Stimulated activated CD4-positive, alpha-beta T cell treated with anti-CD3 and anti-CD28 coated beads, Interleukin-15, amount 100 ng/mL, for 24 hours (primary cell): ENCODE data around the gene GCNT2.
"Not testable (repeated sequence)": the region's sequence is repeated elsewhere in the genome, so short reads cannot be mapped to it uniquely, and the experiment has no call there.

Source experiments
- DNase-seq: peaks from one replicate; pipeline ENCODE4 v3.0.0-alpha.2; 2020

Gene GCNT2

DNA sequence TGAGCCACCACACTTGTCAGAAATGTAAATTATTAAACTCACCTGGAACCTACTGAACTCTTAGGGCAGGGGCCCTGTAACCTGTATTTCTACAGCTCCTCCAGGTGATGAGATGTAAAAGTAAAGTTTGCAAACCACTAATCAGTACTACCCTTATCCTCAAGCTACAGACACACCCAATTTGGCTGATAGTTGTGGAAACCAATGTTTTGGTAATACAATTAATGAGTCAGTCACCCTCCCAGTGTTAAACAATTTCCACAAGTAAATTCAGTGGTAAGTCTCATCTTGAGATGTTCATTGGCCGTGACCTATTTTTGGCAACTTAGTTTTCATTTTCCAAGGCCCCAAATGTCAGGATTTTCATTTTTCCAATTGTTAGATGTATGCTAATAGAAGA is 29.6 kb downstream of the GCNT2 start:
- DNase-seq, result no peak

DNA sequence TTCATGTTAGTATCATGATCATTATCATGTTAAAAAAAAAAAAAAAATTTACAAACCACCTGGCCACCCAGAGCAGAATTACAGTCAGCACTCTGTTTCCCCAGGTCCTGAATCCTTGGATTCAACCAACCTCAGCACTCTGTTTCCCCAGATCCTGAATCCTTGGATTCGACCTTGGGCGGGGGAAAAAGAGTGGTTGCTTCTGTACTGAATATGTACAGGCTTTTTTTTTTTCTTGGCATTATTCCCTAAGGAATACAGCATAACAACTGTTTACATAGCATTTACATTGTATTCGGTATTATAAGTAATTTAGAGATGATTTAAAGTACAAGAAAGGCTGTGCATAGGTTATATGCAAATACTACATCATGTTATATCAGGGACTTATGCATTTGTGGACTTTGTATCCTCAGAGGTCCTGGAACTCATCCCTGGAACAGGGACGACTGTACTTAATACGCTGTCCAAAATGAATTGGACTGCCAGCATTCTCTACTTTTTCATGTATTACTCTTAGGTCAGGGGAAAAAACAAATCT is 31.2 kb downstream of the GCNT2 start:
- DNase-seq, result no peak

DNA sequence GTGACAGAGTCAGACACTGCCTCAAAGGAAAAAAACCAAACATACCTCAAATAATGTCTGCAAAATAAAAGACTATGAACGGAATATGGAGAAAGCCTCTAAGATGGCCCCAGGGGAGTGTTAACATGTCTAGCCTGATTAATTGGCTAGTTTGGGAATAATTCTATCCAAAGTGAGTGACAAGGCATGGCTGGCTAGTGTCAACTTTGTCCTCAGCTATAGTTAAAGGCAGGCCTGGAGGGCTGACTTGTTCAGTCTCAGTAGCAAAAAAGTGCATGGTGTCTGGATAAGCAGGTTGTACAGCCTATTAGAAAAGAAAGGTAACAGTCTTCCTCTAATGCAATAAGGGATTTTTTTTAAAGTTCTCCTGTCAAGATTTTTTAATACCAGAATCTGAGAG is 32.7 kb downstream of the GCNT2 start:
- DNase-seq, result no peak

DNA sequence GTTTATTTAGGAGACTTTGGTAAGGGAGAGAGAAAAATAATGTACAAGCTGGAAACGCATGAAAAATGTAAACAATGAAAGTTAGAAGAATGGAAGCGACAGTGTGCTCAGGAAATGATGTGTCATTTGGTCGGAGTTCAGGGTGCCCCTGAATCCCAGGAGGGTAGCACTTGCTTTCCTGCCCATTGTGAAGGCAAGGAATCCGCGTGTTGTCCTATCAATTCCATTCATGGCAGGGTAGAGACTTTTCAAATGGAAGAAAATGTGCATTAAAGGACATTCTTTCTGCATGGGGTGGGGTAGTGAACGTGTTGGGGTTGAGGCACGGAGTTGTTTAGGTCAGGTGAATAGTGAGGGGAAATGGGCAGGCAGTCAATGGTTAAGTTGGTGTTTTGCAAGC is 33.7 kb downstream of the GCNT2 start:
- DNase-seq, result no peak

DNA sequence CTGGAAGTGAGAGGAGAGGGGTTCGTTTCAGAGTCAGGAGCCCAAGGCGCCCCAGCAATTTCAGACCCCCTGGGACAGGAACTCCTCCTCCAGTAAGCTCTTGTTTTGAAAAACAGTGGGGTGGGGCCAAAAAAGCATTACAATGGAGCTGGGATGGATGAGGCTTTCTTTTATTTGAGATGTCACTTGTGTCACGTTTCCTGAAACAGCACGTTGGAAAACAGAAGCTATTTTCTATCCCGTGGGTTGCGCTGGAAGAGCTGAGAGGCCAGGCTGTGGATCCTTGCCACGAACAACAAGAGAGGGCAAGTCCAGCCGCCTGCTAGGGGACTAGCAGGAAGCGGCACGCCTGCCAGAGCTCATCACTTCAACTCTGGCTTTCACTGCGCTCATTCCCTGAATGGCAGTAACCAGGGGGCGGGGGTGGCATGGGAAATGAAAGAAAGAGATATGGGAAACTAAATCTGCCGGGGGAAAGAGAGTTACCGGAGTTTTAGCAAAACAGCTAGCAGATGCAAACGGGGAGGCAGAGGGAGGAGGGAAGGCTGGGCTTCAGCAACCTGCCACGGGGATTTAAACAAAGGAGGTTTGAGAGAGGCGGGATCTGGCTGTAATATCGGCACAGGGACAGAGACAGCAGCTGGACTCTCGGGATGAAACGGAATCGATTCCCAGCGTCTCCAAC is 34.6 kb downstream of the GCNT2 start:
- no peak for DNase-seq

DNA sequence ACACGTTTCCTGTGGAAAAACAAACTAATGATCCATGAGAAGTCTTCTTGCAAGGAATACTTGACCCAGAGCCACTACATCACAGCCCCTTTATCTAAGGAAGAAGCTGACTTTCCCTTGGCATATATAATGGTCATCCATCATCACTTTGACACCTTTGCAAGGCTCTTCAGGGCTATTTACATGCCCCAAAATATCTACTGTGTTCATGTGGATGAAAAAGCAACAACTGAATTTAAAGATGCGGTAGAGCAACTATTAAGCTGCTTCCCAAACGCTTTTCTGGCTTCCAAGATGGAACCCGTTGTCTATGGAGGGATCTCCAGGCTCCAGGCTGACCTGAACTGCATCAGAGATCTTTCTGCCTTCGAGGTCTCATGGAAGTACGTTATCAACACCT is 35.4 kb downstream of the GCNT2 start:
- DNase-seq, result no peak

DNA sequence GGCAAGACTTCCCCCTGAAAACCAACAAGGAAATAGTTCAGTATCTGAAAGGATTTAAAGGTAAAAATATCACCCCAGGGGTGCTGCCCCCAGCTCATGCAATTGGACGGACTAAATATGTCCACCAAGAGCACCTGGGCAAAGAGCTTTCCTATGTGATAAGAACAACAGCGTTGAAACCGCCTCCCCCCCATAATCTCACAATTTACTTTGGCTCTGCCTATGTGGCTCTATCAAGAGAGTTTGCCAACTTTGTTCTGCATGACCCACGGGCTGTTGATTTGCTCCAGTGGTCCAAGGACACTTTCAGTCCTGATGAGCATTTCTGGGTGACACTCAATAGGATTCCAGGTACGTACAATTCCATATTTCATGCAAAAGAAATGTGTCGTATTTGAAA is 35.8 kb downstream of the GCNT2 start:
- no peak for DNase-seq

DNA sequence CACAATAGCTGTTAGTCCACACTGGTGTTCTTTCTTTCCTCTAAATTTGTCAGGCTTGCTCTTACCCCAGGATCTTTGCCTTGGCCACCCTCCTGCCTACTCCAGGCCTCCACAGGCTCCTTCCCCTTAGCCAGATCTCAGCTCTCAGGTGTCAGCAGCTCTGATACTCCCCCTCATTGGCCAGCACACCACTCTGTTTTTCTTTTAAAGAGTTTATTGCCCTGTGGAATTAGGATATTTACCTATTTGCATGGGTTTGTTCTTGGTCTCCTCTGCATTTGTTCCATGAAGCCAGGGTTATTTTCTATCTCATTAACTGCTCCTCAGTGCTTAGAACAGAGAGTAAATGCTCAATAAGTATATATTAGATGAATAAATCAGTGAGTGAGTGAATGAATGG is 36.8 kb downstream of the GCNT2 start:
- no peak for DNase-seq

DNA sequence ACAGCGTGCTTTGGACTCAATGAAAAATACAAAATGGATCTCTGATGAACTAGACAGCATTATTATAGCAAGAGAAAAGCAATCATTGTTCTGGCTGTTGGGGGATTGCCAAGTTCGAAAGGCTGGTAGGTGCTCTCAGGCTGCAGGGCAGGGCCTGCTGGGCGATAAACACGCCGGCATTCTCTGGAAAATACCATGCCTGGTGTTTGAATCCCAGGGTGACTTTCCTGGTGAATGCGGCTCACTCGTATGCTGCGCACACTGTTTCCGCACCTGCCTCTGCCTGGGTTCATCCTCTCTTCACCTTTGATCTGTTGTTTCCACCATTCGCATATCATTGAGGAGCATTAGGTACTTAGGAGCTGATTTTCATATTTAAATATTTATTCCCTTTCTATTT is 37.4 kb downstream of the GCNT2 start:
- DNase-seq, result no peak

DNA sequence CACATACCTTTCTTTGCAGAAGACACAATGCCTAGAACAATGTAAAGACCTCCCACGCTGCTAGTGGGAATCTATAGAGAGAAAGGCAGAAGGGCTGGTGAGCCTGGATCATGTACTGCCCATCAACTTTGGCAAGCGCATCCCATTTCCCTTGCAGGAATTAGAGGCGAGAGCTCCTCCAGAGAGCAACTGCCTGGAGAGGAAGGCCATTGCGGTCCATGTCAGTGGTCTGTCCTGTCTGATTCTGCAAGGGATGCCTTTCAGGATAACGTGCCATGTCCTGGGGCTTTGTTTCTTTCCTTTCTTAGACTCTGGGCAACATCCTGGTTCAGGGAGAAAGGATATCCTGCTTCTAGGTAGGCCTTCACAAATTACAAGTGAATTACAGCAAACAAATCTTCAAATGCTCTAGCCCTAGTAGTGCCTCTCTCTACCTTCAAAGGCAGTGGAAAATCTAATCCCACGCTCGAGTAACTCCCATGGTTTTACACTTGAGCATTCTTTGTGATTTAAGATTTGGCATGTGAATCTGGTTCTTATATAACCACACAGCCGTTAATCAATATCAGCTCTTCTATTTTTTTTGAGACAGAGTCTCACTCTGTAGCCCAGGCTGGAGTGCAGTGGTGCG is 38.5 kb downstream of the GCNT2 start:
- DNase-seq, result no peak

DNA sequence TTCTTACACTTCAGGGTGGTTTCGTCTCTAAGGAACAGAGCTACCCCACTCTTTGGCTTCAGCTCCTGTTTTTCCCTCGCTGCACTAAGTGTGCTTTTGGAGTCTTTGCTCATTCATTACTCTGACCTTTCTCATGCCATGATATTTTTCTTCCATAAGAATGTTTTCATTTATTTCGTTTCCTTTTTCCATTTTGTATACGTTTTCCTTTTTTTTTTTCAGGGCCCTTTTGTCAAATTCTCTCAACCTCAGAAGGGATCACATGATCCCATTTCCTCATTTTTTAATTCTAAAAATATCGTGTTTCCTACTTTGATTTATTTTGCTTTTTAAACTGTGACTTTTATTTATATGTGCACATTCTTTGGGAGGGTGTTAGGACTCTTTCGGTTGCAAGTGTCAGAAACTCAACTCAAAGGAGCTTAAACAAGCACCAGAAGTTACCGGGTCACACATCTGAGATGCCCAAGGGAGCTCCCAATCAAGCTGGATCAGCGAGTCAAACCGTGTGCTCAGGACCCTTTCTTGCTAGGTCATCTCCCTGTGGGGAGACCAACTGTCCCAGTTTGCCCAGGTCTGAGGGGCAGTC is 40.6 kb downstream of the GCNT2 start:
- no peak for DNase-seq

DNA sequence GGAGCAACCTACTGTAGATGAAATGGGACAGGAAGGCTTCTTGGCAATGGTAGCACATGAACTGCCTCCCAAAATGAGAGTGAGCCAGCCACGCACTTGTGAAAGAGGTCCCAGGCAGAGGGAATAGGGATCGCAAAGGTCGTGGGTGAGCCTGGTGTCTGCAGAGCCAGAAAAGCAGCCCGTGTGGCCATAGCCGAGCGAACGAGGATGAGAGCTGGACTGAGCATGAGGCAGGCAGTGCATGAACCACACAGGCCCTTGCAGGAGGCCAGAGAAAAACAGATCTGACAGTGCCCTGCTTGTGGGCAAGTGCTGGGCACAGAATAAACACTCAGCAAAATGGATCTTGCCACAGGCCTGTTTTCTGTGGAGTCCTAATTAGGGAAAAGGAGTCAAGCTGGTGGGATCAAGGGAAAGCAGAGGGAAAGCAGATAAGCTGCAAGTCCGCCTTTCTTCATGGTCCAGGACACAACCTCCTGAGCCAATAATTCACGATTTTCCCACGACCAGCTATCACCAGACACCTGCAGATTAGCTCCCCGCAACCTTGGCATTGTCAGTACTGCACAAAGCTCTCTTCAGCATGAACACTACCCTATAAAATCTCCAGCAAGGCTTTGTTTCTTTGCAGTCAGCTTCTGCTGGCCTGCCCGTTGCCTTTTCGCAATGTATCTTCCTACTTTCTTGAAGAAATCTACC is 44.0 kb downstream of the GCNT2 start:
- no peak for DNase-seq

DNA sequence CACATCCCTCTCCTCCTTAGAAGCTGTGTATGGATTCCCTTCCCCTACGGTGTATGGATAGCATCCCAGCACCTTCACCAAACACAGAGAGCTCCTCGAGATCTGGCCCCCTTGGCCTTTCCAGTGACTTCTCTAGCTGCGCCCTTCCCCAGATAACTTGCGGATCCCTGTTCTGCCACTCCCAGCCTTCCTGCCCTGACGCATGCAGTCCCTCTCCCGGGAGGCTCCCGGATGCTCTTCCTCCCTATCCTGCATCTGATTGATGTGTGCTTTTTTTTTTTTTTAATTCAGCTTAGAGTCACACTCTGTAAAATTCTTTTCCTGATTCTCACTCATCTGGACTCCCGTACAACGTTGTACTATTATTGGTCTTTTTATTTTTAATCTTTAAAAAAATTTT is 44.8 kb downstream of the GCNT2 start:
- no peak for DNase-seq

DNA sequence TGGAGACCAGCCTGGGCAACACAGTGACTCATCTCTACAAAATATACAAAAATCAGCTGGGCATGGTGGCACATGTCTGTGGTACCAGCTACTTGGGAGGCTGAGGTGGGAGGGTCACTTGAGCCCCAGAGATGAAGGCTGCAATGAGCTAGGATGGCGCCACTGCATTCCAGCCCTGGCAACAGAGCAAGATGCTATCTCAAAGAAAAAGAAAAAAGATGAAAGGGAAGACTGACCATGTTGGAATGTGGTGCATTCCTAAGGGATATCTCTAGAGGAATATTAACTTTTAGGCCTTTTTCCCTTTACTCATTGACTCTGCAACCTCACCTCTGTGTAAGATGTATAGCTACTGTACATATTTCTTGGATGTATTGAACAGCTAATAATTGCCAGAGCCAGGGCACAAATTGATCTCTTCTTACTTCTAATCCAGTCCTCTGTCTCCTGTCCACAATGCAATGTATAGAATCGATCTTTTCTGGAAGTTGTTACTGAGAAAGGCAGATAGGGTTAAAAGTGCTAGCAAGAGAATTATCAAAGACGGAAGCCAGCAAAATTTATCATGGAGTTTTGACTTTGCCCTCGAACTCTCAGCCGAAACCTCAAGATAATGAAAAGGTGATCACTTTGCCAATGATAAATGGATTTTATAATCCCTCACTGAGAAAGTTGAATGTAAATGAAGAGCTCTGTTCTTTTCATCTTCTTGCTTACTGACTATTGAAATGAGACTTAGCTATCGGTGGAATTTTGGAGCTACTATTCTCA is 46.3 kb downstream of the GCNT2 start:
- no peak for DNase-seq

DNA sequence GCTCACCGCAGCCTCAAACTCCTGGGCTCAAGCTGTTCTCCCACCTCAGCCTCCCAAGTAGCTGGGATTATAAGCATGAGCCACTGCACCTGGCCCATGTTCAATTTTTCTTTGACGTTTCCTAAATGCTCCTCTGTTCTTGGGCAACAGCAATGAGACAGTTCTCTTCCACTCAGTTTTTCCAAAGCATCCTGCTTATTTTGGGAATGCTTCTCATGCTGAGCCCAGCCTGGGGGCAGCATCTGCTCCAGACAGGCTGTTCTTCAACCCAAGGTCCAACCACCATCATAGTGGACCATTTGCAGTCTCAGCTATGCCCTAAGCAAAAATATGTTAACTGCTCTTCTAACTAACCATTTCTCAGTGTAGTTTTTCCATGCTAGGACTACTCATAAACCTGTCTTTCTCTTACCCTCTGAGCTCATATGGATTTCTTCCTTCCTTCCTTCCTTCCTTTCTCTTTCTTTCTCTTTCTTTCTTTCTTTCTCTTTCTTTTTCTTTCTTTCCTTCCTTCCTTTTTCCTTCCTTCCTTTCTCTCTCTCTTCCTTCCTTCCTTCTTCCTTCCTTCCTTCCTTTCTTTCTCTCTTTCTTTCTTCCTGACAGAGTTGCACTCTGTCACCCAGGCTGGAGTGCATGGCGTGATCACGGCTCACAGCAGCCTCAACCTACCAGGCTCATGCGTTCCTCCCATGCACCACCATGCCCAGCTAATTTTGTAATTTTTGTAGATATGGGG is 48.4 kb downstream of the GCNT2 start:
- no peak for DNase-seq

DNA sequence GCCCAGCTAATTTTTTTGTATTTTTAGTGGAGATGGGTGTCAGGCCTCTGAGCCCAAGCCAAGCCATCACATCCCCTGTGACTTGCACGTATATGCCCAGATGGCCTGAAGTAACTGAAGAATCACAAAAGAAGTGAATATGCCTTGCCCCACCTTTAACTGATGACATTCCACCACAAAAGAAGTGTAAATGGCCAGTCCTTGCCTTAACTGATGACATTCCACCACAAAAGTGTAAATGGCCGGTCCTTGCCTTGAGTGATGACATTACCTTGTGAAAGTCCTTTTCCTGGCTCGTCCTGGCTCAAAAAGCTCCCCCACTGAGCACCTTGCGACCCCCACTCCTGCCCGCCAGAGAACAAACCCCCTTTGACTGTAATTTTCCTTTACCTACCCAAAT is 54.4 kb downstream of the GCNT2 start:
- not testable (repeated sequence) for DNase-seq

DNA sequence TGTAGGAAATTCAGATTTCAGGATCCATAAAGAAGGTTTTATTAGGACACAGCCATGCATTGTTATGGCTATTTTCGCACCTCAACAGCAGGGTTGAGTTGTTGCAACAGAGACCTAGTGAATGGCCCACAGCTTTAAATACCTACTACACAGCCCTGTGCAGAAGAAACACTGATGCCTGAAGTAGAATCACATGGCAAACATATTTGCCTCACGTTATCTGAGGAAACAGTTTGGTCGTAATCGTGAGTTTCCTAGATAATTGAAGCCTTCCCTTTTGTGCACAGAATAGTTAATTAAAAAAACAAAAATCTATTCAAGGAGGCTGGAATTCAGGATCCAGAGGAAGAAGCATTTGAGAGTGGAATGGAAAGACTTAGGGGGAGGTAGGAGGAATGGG is 55.1 kb downstream of the GCNT2 start:
- DNase-seq, result no peak

DNA sequence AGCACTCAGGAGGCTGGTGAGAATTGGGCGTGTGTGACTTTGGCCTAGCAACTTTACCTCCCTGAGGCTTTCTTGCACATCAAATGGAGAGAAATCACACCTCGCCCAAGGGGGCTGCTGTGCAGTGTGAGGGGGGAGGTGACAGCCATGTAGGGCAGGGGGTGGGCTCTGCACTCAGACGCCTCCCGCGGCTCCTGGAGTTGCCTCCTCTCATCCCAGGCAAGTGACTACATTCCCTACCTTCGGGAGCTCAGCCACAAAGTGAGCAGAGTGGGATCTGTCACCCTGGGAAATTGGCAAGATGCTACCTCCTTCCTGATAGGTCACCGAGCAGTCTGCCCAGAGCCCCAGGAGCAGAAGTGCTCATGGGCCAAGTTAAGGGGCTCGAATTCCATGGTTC is 56.0 kb downstream of the GCNT2 start:
- no peak for DNase-seq

DNA sequence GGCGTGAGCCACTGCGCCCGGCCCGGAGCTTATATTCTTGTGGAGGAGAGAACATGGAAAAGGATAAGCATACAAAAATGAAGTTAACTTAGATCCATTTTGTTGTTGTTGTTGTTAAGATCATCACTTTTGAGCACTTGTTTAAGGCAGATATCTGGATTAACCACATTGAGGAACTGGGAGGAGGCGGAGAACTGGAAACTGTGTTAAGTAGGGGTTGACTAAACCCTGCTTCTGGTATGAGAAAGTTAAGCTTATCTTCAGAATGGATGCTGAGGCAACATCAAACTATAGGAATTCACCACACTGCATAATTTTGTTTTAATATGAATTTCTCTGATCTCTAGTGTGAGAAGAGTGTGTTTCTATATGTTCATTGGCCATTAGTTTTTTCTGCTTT is 57.6 kb downstream of the GCNT2 start:
- no peak for DNase-seq

DNA sequence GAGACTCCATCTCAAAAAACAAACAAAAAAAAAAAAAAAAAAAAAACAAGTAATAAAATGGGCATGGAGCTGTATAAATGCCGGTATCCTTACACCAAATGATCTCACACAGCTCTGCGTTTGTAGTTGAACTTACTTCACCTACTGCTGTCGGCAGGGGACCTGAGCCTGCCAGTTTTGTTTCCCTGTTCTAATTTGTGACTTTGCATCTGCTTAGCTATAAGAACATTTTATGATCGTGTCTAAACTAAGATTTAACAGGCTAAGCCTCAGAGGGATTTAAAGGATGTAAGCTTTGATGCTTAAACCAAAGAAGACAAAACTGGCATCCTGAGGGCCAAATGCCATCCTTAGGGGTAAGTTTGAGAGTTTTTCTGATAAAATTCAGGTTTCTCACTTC is 58.7 kb downstream of the GCNT2 start:
- no peak for DNase-seq

DNA sequence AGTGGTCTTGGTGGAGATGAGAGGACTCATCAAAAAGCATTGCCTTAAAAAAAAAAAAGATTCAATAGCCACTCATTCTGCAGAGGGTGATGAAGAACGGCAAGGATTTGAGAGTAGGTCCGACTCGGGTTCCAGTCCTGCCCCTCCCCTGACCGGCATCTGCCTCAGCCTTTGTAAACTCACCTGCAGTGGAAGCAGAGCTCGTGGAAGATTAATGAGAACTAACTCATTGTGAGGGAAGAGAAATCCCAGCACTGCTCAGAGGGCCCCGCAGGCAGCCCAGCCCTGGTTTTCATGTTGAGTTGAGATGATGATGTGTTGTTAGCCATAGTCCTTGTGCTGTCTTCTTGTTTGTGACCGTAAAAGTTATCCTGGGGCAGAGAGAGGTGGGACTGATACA is 59.4 kb downstream of the GCNT2 start:
- no peak for DNase-seq

DNA sequence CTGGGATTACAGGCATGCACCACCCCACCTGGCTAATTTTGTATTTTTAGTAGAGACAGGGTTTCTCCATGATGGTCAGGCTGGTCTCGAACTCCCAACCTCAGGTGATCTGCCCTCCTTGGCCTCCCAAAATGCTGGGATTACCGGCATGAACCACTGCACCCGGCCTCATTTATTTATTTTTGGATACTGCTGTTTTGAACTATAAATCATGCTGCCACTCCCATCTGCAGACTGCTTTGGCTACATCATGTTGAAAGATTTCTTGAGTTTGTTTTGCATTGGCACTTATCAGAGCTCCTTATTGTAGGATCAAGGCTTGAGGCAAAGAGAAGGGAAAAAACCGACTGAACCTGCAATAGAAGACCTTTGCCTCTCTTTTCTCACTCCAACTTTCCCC is 60.3 kb downstream of the GCNT2 start:
- not testable (repeated sequence) for DNase-seq
